ENCODE measurements around the gene CALML6.

CALML6 gene

GRCh38 chr1:1914971-1915692 is at the start of gene CALML6:
CALML6 (plus strand) TSS chr1:1915260; CDS start chr1:1915281, 21 bp downstream.
- no peak for TF ChIP-seq CTCF (IDR thresholded peaks at IDR 0.05; ENCODE audit: extremely low read depth, missing control alignments)
- DNase-seq (ENCODE audit: low spot score), result no peak

GRCh38 chr1:1867164-1867563 is 47.9 kb upstream of the CALML6 start:
- no peak for TF ChIP-seq CTCF (IDR thresholded peaks at IDR 0.05; ENCODE audit: extremely low read depth, missing control alignments)

DNA sequence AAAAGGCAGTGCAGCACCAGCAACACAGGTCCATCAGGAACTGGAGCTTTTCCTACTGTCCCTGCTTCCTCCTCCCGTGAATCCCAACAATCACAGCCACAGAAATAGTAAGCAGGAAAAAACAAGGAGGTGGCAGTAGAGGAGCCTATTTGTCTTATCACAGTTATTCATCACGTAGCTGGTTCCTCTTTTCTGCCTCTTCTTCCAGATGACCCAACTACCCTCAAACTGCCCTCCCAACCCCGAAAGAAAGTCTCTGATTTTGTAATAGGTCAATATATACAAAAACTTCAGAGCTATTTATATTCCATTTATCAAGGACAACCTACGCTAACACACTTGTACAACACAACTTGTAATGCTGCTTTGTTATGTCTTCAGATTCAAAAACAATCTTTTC is 45.6 kb upstream of the CALML6 start:
- TF ChIP-seq CTCF (IDR thresholded peaks at IDR 0.05; ENCODE audit: extremely low read depth, missing control alignments), result no peak
- DNase-seq (ENCODE audit: low spot score), result no peak

More at GRCh38 chr1:1867164-1867563, 47.9 kb upstream of the CALML6 start:
- no peak for DNase-seq (ENCODE audit: low spot score)

GRCh38 chr1:1872329-1872994 is 42.6 kb upstream of the CALML6 start:
- no peak for DNase-seq (ENCODE audit: low spot score)
- TF ChIP-seq CTCF (IDR thresholded peaks at IDR 0.05; ENCODE audit: extremely low read depth, missing control alignments), result no peak

DNA sequence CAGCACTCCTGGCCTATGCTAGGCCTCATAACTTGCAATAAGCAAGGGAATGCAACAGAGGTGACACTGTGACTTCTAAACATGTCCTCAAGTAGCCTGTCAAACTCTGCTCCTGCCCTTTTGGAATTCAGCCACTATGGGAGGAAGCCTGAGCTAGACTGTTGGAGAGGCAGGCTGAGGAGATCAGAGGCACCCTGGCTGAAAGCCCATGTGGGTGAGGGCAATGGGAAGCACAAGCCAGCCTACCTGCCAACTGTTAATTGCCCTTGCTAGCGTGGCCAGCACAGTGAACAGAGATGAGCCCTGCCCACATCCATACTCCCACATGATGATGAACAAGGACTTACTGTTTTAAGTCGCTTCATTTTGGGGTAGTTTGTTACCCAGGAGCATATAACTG is 41.9 kb upstream of the CALML6 start:
- TF ChIP-seq CTCF (IDR thresholded peaks at IDR 0.05; ENCODE audit: extremely low read depth, missing control alignments), result no peak
- DNase-seq (ENCODE audit: low spot score), result no peak

- TF ChIP-seq CTCF (IDR thresholded peaks at IDR 0.05; ENCODE audit: extremely low read depth, missing control alignments), result no peak
- no peak for DNase-seq (ENCODE audit: low spot score)
These were observed 40.2 kb upstream of the CALML6 start for GRCh38 chr1:1874901-1875300.

- no peak for DNase-seq (ENCODE audit: low spot score)
These were observed 39.1 kb upstream of the CALML6 start for GRCh38 chr1:1875932-1876331.

More at GRCh38 chr1:1875932-1876331, 39.1 kb upstream of the CALML6 start:
- no peak for TF ChIP-seq CTCF (IDR thresholded peaks at IDR 0.05; ENCODE audit: extremely low read depth, missing control alignments)

Measured in GM20000 (cell line).